UCSD-AML1 (cell line): Measurements from ENCODE around the gene FCF1.

Experiments used
- DNase-seq: peaks from one replicate; lab custom pipeline; 2025; ENCODE audit not compliant: unreplicated experiment; lab: John Stamatoyannopoulos, UW

FCF1 gene, protein sequence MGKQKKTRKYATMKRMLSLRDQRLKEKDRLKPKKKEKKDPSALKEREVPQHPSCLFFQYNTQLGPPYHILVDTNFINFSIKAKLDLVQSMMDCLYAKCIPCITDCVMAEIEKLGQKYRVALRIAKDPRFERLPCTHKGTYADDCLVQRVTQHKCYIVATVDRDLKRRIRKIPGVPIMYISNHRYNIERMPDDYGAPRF

DNA sequence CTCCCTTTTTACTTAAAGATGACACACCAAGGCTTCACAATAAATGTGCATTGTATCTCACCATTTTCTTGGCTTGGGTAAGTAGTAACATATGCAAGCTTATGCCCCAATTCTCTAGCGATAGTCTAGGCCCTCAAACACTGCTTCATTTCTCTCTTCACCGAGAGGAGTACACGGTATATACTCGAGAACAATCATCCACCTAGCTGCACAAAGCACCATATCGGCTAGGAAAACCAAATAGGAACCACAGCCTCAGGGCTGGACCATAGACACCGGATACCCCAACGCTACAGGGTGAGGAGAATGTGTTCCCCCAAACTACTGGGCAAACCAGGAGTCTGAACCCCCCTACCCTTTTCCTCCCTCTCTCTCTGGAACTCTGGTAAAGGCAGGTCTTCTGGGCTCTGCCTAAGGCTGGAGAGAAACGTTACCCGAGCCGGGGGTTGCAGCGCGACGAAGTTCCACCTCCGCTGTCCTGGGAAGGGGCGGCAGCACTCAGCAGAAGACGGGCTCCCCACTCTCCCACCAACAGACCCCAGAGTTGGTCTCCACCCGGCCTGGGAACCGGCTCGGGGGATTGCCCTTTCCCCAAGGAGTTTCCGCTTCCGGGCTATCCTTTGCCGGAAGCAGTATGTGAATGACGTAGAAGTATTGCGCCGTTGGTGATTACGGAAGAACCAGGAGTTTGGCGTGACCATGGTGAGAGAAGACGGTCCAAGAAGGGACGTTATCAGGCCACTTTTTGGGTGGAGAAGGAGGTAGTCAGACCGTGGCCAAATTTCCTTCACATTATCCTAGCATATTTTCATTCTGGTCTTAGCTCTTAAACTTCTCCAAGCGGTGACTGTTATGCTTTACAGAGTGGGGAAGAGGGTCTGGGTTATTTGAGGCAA is at the start of gene FCF1, which contains the start of gene AREL1:
TSS of gene FCF1 (plus strand) at position 646 of the 896 bp plus-strand sequence. CDS start at position 700, 54 bp downstream.
TSS of gene AREL1 (minus strand) at position 582 of the 896 bp plus-strand sequence. CDS start 27,465 bp downstream, outside the sequence.
- DNase-seq, result no peak

- no peak for DNase-seq
Observed at GRCh38 chr14:74663884-74664283, 49.1 kb upstream of the FCF1 start.

DNA sequence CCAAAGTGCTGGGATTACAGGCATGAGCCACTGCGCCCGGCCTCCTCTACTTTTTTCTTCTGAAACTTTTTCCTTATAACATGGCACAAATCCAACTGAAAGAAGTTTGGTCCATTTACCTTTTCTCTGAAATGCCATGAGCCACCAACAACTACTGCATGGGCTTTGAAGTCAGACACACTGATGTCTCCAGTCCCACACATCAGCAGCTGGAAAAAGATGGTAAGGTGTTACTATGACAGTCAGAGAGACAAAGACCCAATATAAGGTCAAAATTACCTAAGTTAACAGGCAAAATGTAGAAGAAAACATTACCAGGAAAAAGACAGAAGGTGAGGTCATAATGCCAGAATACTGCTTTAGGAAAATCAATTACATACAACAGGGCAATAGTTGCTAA is 48.2 kb upstream of the FCF1 start:
- no peak for DNase-seq

GRCh38 chr14:74667758-74668157 is 45.2 kb upstream of the FCF1 start:
- no peak for DNase-seq

GRCh38 chr14:74669256-74669655 is 43.7 kb upstream of the FCF1 start:
- no peak for DNase-seq

DNA sequence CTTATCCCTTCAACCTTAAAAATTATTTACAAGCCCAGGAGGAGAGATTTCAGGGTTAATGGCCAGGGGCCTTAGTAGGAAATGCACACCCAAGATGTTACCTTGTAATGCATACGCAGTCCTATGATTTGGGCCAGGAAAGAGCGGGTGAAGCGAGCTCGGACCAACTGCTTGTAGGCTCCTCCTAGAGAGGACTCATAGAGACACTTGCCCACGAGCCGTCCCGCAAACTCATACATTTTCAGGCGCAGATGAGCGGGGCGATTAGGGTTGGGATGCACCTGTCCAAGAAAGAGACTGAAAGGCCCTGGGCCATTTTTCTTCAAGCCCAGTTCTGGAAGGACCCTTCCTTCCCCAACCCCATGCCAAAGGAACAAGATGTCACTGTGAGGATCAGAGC is 43.1 kb upstream of the FCF1 start:
- no peak for DNase-seq

DNA sequence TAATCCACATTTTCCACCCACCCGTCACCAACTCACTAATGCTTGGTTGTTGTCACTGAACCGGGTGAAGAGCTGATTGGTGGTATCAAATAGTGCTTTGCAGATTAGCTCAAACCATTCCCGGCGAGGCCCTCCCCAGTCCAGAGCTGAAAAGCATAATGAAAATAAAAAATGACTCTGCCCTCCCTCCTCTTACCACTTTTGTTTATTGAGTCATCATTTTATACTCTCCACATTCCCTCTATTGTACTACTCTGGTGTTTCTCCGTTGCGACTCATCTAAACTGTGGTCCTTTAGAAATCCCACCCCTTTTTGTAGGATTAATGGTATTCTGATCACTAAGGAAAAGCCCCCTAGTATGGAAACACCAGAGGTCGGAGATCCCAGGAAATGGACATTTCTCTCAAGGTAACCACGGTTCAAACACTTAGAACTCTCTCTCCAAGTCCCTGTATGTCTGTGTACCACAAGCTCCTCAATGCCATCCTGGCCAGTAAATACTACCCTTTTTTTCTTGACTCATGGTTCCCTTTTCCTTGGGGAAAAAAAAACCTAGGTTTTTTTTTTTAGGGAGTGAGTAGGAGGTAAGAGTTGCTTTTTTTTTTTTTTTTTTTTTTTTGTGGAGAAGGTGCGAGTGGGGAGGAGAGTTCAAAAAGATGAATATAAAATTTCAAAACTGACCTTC is 42.1 kb upstream of the FCF1 start:
- no peak for DNase-seq

GRCh38 chr14:74671789-74672188 is 41.2 kb upstream of the FCF1 start:
- DNase-seq, result no peak

DNA sequence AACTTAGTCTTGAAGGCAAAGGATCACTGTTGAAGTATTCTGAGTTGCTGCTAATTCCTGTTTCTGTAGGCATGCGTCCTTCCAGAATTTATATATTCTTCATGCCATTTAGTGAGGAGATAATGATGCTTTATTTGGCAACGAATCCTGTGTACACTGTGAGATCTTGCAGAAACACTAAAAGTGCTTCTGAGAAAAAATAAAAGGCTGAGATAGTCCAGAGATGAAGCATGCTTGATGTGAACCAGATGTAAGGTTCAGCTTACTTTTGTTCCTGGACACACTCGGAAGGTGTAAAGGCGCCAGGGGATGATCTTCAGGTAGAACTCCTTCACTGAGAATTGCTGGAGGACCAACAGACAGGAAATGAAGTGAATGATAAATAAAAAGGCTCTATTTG is 39.2 kb upstream of the FCF1 start:
- no peak for DNase-seq

GRCh38 chr14:74675219-74675618 is 37.7 kb upstream of the FCF1 start:
- no peak for DNase-seq

GRCh38 chr14:74682169-74682952 is 30.6 kb upstream of the FCF1 start:
- DNase-seq, result no peak

GRCh38 chr14:74683406-74683805 is 29.5 kb upstream of the FCF1 start:
- DNase-seq, result no peak

DNA sequence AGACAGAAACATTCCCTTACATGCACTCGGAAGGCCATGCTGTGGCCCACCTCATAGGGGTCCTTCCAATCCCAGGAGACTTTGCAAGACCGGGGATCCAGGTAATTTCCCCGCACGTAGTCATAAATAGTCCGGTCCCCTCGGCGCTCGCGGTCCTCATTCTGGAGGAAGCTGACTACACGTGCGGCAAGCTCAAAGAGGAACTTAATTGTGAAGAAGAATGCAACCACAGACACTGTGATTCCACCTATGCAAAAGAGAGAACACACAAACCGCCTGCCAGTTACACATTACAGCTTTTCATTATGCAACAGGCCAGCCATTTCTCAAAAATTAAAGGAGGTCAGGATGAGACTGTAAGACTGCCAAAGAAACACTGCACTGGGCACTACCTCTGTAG is 28.5 kb upstream of the FCF1 start:
- peak; percentile 14 for DNase-seq

GRCh38 chr14:74685056-74685455 is 27.9 kb upstream of the FCF1 start:
- DNase-seq, result no peak

DNA sequence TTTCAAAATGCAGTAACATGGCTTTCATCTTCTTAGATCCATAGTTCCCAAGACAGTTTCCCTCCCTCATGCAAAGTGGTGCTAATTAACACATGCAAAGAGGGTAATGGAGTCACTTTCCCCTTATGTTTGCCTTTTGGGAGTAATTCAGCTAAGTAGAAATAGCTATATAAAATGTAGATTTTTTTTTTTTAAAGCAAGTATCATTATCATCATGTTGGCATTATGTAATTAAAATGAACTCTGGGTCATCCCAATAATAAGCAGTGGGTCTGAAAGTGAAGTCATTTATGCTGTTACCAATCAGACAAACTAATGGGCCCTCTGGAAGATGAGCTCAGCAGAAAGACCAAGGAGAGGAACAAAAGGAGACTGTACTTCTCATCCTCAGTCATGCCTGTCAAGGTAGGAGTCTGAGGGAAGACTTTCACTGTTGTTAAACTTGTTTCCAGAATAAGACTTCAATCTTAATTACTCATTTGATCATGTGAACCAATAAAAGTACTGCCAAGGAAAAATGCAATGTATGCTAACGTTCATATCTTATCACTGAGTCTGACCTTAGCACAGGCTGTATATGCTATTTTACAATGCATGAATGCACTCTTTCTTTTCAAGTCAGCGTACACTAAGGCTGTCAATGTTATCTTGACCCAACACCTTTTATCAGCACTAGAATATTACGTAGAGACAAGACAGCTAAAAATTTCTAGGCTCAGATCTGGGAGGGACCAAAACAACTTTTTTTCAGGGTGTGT is 26.8 kb upstream of the FCF1 start:
- no peak for DNase-seq

DNA sequence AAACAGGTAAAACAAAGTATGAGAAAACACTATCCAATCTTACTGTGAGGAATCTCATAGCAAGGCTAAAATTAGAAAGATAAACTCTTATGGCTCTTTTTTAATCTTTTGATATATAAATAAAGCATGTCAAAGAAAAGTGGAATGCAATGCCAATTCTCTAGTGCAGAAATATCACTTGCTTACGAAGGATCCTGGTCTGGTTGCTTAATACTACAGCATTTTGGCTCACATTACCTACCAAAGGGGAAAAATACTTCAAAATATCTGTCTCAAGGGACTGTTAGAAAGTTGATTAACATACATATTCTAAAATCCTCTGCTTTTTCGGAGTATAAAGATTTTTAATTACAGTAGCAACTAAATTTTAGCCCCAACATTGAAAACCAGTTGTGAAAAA is 21.5 kb upstream of the FCF1 start:
- no peak for DNase-seq

- no peak for DNase-seq
Observed at GRCh38 chr14:74693191-74693590, 19.8 kb upstream of the FCF1 start.

DNA sequence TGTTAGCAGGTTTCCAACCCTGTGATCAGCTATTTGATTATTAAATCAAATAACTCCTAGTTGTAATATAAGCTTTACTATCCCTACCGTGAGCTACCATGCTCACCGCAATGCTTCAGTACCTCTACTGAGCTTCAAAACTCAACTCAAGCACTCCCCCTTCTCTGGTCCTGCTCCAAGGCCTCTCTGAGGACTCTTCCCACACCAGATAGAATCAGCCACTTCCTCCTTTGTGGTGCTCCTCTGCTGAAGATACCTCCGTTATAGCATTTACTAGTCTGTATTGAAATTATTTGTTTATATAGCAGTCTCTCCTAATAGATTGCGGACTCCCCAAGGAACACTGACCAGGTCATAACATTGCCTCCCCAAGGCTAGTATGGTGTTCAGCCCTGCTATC is 17.5 kb upstream of the FCF1 start:
- DNase-seq, result no peak

DNA sequence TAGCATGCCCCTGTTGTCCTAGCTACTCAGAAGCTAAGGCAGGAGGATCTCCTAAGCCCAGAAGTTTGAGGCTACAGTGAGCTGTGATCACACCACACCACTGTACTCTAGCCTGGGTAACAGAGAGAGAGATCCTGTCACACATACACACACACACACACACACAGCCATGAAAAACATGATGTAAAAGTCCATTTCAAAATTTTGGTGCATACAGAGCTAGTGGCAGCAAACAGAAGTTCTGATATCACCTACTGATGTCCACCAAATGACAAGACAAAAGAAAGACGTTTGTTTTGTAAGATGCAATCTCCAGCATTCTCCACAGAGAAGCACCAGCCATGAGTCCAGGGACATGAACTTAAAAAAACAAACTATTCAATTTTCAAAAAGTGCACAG is 15.9 kb upstream of the FCF1 start:
- no peak for DNase-seq

DNA sequence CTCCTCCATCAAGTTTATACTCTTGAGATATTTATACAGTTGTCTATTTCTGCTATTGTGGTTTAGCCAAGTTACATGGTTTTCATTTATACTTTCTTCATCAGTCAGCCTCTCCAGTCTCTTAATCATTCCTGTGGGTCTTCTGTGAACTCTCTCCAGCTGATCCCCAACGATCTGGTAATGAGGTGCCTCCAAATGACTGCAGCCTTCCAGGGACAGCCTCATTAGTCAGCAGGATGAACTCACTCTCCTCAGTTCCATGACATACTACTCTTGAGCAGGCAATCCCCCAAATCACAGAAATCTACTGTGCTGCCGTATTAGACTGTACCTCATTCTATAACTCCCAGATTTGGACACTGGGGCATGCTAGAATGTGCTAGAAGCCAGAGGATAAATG is 15.4 kb upstream of the FCF1 start:
- DNase-seq, result no peak
